GM18499 (cell line): Measurements from ENCODE around the gene NFYA.

Experiments
- ATAC-seq: cut with Tn5 transposase; IDR thresholded peaks from one replicate; pipeline ENCODE4 v1.9.1; 2021; ENCODE audit warnings: moderate number of reproducible peaks; ENCODE audit not compliant: insufficient read depth, unreplicated experiment

NFYA gene

GRCh38 chr6:41045664-41046063 is 27.1 kb upstream of the NFYA start:
- ATAC-seq: no peak

GRCh38 chr6:41046084-41046483 is 26.7 kb upstream of the NFYA start:
- no peak for ATAC-seq

- no peak for ATAC-seq
Measured at GRCh38 chr6:41047306-41047705, 25.5 kb upstream of the NFYA start.

GRCh38 chr6:41047745-41048732 is 24.7 kb upstream of the NFYA start:
- ATAC-seq: no peak

GRCh38 chr6:41049521-41049920 is 23.3 kb upstream of the NFYA start:
- no peak for ATAC-seq

- ATAC-seq: no peak
Measured at GRCh38 chr6:41049955-41050354, 22.8 kb upstream of the NFYA start.

- no peak for ATAC-seq
Measured at GRCh38 chr6:41050536-41050935, 22.2 kb upstream of the NFYA start.

GRCh38 chr6:41051873-41052272 is 20.9 kb upstream of the NFYA start:
- no peak for ATAC-seq

- ATAC-seq: no peak
Measured at GRCh38 chr6:41053041-41053440, 19.7 kb upstream of the NFYA start, which contains the start of gene APOBEC2. Gene APOBEC2, plus strand, starts transcription at chr6:41053202. Its CDS starts 146 bp downstream, at chr6:41053348.

- ATAC-seq: no peak
Measured at GRCh38 chr6:41054511-41054910, 18.3 kb upstream of the NFYA start.

- no peak for ATAC-seq
Measured at GRCh38 chr6:41055149-41055548, 17.6 kb upstream of the NFYA start.

- no peak for ATAC-seq
Measured at GRCh38 chr6:41056768-41057490, 15.8 kb upstream of the NFYA start.

- no peak for ATAC-seq
Measured at GRCh38 chr6:41058783-41059181, 14.0 kb upstream of the NFYA start.

- ATAC-seq: no peak
Measured at GRCh38 chr6:41059556-41059955, 13.2 kb upstream of the NFYA start.

- ATAC-seq: no peak
Measured at GRCh38 chr6:41061196-41061726, 11.5 kb upstream of the NFYA start.

- ATAC-seq: no peak
Measured at GRCh38 chr6:41062056-41062455, 10.7 kb upstream of the NFYA start.

GRCh38 chr6:41063884-41064285 is 8.9 kb upstream of the NFYA start:
- no peak for ATAC-seq

GRCh38 chr6:41064841-41065240 is 7.9 kb upstream of the NFYA start:
- no peak for ATAC-seq

GRCh38 chr6:41065550-41066026 is 7.2 kb upstream of the NFYA start:
- ATAC-seq: no peak

GRCh38 chr6:41066867-41067304 is 5.9 kb upstream of the NFYA start:
- no peak for ATAC-seq

- ATAC-seq: no peak
Measured at GRCh38 chr6:41071501-41071922, 1.3 kb upstream of the NFYA start.
